ENCODE data around the gene IMMP2L.
A peak's percentile ranks its signal among the peaks of the same experiment; 100 is the strongest.

Gene IMMP2L

DNA sequence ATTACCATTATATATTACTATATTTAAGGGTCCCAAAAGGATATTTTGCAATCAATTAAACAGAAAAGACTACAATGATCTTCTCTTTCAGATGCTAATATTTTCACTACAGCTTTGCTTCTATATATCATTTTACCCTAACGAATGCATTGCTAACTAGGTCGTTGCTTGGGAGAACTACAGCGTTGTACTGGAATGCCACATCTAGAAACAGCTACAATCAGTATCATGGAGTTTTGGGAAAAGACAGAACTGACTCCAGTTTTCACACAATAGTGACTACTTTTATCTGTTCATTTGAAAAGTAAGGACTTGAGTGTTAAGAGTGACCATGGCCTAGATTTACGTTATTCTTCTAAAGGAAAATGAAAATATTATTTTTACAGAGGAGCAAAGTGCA, 432.9 kb downstream of the IMMP2L start:
- no peak for TF ChIP-seq CTCF (conservative IDR thresholded peaks at IDR 0.05; ENCODE audit: control insufficient read depth, insufficient read depth, low read depth, low read length)

DNA sequence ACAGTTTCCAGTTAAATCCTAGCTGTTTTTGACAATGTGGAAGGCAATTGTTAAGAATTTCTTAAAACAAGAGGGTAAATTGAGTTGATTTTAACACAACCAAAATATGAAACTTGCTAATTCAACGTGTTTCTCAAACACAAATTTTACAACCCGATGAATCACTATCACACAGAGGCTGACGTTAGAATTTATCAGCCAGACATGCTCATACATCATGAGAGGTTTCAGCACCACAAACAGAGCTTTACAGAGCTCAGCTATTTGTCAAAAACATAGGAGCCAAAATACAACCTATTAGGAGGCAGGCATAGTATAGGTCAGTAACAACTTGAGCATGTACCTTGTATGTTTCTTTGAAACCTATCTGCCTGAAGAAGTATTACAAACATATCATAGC, 435.3 kb downstream of the IMMP2L start:
- DNase-seq (ENCODE audit: low read depth) = peak; percentile 63
- H3K4me3 ChIP-seq (ENCODE audit: control insufficient read depth, low read depth, low read length) = no peak overlapping the region
- no peak for TF ChIP-seq CTCF (conservative IDR thresholded peaks at IDR 0.05; ENCODE audit: control insufficient read depth, insufficient read depth, low read depth, low read length)

More for the DNA sequence above, 432.9 kb downstream of the IMMP2L start:
- no peak for DNase-seq (ENCODE audit: low read depth)
- no peak overlapping the region for H3K4me3 ChIP-seq (ENCODE audit: control insufficient read depth, low read depth, low read length)

DNA sequence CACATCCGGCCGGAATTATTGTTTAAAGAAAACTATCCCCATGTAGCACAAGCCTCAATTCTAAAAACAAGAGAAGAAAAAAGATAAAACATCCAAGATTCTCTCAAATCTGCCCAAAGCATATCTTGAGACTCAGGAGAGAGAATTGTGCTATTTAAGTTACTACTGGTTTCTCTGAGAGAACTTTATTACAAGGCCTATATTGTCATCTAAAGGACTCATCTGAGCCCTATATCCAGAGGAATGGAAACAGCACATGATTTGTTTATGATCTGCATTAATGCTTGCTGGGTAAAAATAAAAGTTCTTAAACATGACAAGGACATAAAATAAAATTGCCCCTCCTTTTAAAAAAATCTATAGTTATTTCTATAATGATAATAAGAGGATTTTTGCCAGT, 446.3 kb downstream of the IMMP2L start:
- DNase-seq (ENCODE audit: low read depth) = no peak
- no peak for TF ChIP-seq CTCF (conservative IDR thresholded peaks at IDR 0.05; ENCODE audit: control insufficient read depth, insufficient read depth, low read depth, low read length)
- H3K4me3 ChIP-seq (ENCODE audit: control insufficient read depth, low read depth, low read length) = no peak overlapping the region

- no peak for TF ChIP-seq CTCF (conservative IDR thresholded peaks at IDR 0.05; ENCODE audit: control insufficient read depth, insufficient read depth, low read depth, low read length)
- DNase-seq (ENCODE audit: low read depth) = peak; percentile 68
- H3K4me3 ChIP-seq (ENCODE audit: control insufficient read depth, low read depth, low read length) = no peak overlapping the region
Observed at GRCh38 chr7:111113263-111114017, 448.9 kb downstream of the IMMP2L start.

DNA sequence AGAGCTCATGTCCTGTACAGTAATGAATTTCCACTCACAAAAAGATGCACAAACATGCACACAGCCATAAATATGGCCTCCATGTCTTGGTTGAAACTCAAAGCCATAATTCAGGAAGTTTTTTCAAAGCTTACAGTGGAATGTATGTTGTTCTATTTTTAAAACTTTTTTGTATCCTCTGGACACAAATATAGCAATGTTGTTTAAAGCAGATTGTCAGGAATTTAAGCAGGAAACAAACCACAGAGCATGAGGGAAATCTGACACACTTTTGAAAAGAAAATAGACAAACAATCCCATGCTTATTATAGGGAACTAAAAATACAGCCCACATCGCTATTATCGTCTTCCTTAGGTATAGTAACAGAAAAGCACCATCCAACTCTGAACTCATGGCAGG, 449.9 kb downstream of the IMMP2L start:
- no peak for DNase-seq (ENCODE audit: low read depth)

GRCh38 chr7:111108496-111108895, 453.8 kb downstream of the IMMP2L start:
- no peak for TF ChIP-seq CTCF (conservative IDR thresholded peaks at IDR 0.05; ENCODE audit: control insufficient read depth, insufficient read depth, low read depth, low read length)

More for the DNA sequence above, 449.9 kb downstream of the IMMP2L start:
- no peak overlapping the region for H3K4me3 ChIP-seq (ENCODE audit: control insufficient read depth, low read depth, low read length)
- TF ChIP-seq CTCF (conservative IDR thresholded peaks at IDR 0.05; ENCODE audit: control insufficient read depth, insufficient read depth, low read depth, low read length) = no peak

More at GRCh38 chr7:111108496-111108895, 453.8 kb downstream of the IMMP2L start:
- peak; percentile 81 for DNase-seq (ENCODE audit: low read depth)
- no peak overlapping the region for H3K4me3 ChIP-seq (ENCODE audit: control insufficient read depth, low read depth, low read length)
